Cardiac fibroblast (primary cell): ENCODE measurements around the gene LGMN.
"Not testable (repeated sequence)": the region's sequence is repeated elsewhere in the genome, so short reads cannot be mapped to it uniquely, and the experiment has no call there.

Experiments used
- DNase-seq, 2 donors: peaks; one replicate each; pipeline versions ENCODE4 v3.0.0 to v3.0.0-alpha.2; 2010; ENCODE audit warnings: low read depth in 2 of 2
- H3K4me3 ChIP-seq, 2 donors: replicated peaks in 1 of 2; 1 replicate in 1 of 2; 2 replicates in 1 of 2; pipeline ENCODE4 v1.5.1; 2011; ENCODE audit warnings: low read depth in 2 of 2, low read length in 2 of 2, mild to moderate bottlenecking in 2 of 2, moderate library complexity in 1 of 2
- CTCF ChIP-seq: IDR thresholded peaks from one replicate; pipeline ENCODE4 v1.5.1; 2011; ENCODE audit warnings: low read depth, mild to moderate bottlenecking, low read length, inconsistent platforms

Gene LGMN

DNA sequence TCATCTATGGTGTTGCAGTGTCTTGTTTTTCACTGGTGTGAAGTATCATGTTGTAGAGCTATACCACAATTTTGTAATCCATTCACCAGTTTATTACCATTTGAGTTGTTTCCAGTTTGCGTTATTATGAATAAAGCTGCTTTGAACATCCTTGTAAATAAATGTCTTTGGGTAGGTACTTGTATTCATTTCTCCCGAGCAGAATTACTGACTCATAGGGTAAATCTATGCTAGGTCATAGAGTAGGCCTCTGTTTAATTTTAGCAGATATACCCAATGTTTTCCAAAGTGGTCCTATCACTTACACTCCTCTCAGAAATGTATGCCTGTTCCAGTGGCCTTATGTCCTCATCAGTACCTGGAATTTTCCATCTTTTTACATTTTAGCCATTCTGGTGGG is 39.1 kb upstream of the LGMN start:
- TF ChIP-seq CTCF, result no peak
- no peak for DNase-seq
- H3K4me3 ChIP-seq, result no peak overlapping the region

- DNase-seq, result no peak
- no peak overlapping the region for H3K4me3 ChIP-seq
- TF ChIP-seq CTCF, result no peak
These were observed 38.0 kb upstream of the LGMN start for GRCh38 chr14:92786427-92786756.

DNA sequence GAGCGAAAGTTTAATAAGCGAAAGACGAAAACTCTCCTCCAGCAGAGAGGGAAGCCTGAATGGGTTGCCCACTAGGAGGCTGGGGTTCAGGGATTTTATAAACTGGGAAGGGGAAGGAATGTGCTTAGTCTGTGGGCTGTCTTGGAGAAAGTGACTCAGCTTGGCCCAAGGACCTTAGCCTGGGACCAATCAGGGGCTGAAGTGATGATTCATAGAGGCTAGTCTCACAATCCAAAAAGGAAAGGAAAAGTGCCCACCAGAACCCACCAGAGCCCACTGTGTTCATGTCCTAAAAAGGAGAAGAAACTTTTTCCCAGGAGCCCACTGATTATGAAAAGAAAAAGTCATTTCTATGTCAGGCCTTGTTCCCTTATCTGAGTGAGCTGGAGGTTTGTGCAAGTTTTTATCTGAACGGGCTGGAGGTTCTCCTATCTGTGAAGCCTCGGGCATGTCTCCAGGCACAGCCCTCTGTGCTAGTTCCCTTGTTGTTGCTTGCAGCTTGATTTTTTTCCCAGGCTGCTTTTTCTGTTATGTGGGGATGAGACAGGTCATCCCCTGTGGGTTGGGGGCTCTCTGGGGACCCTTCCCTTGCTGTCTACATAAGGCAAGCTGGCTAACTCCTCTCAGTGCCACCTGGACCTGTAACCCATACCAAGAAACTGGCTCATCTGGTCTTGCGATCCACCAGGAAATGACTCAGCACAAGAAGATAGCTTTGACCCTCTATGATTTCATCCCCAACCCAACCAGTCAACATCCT is 37.4 kb upstream of the LGMN start:
- peak; percentile 89 to 93 for DNase-seq
- H3K4me3 ChIP-seq, result peak overlapping the region in 1 of 2 donors; percentile 0
- no peak for TF ChIP-seq CTCF

GRCh38 chr14:92783813-92784431 is 35.5 kb upstream of the LGMN start:
- peak; percentile 80 to 83 for DNase-seq
- peak; percentile 44 for TF ChIP-seq CTCF
- no peak overlapping the region for H3K4me3 ChIP-seq

GRCh38 chr14:92781350-92781749 is 32.9 kb upstream of the LGMN start:
- TF ChIP-seq CTCF, result no peak
- no peak for DNase-seq
- H3K4me3 ChIP-seq, result no peak overlapping the region

DNA sequence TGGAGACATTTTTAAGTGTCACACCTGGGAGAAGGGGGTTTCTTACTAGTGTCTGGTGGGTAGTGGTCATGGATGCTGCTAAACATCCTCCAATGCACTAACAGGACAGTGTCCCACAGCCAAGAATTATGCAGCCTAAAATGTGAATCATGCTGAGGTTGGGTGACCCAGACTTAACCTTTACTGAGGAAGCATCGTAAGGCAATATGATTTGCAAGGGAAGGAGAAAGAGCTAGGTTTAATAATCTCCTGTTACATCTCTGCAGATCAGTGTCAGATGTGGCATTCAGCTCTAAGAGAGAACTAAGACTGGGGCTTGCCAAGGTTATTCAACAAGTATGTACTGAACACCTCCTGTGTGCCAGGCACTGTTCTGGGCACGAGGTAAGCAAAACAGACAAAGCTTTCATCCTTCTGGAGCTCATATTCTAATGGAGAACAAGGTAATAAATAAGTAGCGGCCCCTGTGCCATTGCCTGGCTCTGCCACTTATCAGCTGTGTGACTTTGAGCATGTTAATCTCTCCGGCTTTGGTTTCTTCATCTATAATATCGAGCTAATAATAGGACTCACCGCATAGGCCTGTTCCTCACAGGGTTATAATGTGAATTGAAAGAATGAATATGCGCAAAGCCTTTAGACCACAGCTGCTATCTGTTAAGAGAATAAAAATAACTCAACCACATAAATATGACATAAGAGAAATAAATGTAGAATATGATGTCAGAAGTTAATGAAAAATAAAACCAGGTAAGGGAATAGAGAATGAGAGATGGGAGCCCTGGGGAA is 32.2 kb upstream of the LGMN start:
- no peak for TF ChIP-seq CTCF
- peak; percentile 24 to 73 for DNase-seq
- H3K4me3 ChIP-seq, result no peak overlapping the region

DNA sequence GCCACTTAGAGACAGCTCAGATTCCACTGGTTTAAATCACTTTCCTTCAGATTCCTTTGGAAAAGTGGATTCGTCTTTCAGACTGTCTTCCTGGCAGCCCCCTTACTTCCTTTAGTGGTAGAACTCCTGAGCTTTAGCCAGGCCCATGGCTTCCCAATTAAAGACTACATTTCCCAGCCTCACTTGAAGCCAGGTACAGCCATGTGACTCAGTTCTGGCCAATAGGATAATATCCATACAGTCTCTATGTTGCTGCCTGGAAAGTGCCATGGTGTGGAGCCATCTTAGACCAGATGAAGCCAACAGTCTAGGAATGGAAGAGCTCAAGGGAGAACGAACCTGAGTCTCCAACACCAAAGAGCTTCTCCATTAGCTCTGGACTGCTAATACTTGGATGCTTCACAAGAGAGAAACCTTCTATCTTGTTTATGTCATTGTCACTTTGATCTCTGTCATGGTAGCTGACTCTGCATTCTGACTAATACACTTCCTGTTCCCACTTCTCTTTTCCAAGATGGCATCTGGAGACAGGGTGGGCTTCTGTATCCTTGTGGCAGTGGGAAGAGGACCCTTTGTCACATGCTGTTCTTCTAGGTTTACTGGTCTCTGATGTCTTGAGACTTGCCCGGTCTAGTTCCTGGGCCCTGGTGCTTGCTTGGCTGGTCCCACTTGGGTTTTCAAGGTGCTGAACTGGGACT is 30.6 kb upstream of the LGMN start:
- not testable (repeated sequence) for H3K4me3 ChIP-seq, DNase-seq

DNA sequence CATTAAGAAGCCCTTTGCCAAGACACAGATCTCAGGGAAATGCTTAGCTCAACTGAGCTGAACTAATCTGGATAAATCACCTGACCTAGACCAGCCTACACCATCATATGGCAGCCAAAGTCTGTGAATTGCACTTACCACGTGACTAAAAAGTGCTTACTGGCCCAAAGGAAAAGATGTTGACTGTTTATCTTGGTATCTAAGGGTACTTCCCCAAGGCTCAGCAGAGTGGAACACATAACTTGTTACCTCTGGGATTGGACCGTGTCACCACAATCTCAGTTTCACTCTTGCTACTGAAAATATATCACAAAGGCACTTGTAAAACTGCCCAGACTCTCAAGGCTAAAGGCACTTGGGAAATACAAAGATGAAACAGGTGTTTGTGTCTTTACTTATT is 26.9 kb upstream of the LGMN start:
- H3K4me3 ChIP-seq, DNase-seq: not testable (repeated sequence)
